Measurements from ENCODE around the gene SGTA. TPM values are rescaled to one million over a fixed set of nuclear protein-coding genes. Genes with fewer than 3 reads are reported as not detected.

Gene SGTA
- total and polyA plus RNA-seq, 12 donors: 28.2 to 104 (median 54.9) TPM

DNA sequence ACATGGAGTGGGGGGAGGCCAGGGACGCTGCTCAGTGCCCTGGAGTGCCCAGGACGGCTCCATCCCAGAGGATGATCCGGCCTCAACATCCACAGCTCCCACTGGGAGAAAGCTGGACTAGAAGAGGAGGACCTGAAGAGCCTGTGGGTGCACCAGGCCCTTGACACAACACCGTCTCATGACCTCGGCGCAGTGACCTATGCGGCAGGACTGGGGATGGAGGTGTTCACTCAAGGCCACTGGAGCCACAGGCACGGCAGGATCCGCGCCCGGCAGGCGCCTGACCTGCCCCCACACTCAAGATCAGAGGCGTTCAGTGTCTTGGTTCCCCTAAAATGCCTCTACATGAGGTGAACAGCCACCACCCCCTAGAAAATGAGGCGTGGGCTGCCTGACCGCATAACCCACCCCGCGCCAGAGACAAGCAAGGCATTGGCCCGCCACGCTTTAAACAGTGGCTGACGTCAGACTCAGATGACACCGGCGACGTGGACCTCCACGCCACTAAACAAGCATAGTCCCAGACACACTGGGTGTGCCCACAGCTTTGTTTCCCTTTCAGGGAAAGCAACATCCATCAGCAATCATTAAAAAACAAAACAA lies 8.0 kb downstream of the SGTA start:
- H3K9me3 ChIP-seq (replicated peaks in 1 of 3): no peaks in the 10 kb centered on the region
- intact Hi-C loops (cut with DNase I): no loop called here
- H3K4me1 ChIP-seq (replicated peaks in 1 of 2): peaks cover 11 to 40% of the 10 kb centered on the region in 2 donors

DNA sequence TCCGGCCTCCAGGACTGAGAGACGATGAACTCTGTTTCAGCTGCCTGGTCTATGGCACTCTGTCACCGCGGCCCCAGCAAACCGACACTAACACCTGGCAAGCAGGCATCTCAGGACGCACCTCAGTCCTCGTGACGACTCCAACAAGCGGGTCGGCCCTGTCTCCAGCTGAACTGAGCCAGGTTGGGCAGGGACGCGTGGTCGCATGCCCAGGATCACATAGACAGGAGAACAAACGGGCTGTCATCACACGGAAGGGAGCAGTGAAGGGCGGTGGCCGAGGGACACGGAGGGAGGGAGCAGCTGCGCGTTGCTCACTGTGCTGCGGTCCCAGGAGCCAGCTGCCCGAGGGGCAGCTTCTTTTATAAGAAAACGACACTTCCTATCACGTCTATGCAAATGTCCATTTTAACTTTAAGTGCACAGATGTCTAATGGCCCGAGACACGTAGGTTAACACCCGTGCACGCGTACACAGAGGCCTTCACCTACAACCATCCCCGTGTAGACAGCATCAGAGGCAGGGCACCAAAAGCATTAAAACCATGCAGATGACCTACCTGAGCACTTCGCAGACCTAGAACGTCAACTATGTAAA lies 8.9 kb downstream of the SGTA start:
- Histone ChIP-seq H3K36me3 (replicated peaks in 1 of 2) (no peaks in the 10 kb centered on the region), H3K27ac (peak overlapping the region in 2 of 5 donors; percentile 40 to 89), H3K27me3 (no peaks in the 10 kb centered on the region), H3K9me3 (replicated peaks in 1 of 3) (no peaks in the 10 kb centered on the region), H3K4me1 (replicated peaks in 1 of 2) (peaks cover 11 to 33% of the 10 kb centered on the region in 2 donors), H3K4me3 (no peak overlapping the region)
- DNase-seq: no peak
- 90 to 92% (median 92%) methylated on average over 19 to 32 of the region's 32 CpGs for WGBS, 4 donors
- TF ChIP-seq POLR2A (IDR thresholded peaks at IDR 0.05): no peak
- TF ChIP-seq, protein P1, sequence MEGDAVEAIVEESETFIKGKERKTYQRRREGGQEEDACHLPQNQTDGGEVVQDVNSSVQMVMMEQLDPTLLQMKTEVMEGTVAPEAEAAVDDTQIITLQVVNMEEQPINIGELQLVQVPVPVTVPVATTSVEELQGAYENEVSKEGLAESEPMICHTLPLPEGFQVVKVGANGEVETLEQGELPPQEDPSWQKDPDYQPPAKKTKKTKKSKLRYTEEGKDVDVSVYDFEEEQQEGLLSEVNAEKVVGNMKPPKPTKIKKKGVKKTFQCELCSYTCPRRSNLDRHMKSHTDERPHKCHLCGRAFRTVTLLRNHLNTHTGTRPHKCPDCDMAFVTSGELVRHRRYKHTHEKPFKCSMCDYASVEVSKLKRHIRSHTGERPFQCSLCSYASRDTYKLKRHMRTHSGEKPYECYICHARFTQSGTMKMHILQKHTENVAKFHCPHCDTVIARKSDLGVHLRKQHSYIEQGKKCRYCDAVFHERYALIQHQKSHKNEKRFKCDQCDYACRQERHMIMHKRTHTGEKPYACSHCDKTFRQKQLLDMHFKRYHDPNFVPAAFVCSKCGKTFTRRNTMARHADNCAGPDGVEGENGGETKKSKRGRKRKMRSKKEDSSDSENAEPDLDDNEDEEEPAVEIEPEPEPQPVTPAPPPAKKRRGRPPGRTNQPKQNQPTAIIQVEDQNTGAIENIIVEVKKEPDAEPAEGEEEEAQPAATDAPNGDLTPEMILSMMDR (IDR thresholded peaks at IDR 0.05): no peak
- intact Hi-C loops (cut with DNase I): no loop called here

More for the DNA sequence above, 8.0 kb downstream of the SGTA start:
- peak in 3 of 7 donors; percentile 18 to 42 (median 30) for DNase-seq
- H3K27me3 ChIP-seq: no peaks in the 10 kb centered on the region
- 72 to 82% (median 79%) methylated on average over 17 to 24 of the region's 24 CpGs for WGBS, 4 donors
- TF ChIP-seq POLR2A (IDR thresholded peaks at IDR 0.05): no peak
- TF ChIP-seq, protein P1 (IDR thresholded peaks at IDR 0.05): no peak
- H3K4me3 ChIP-seq: peak overlapping the region in 1 of 4 donors; percentile 24
- peak overlapping the region in 4 of 5 donors; percentile 40 to 89 (median 59) for H3K27ac ChIP-seq
- no peaks in the 10 kb centered on the region for H3K36me3 ChIP-seq (replicated peaks in 1 of 2)

DNA sequence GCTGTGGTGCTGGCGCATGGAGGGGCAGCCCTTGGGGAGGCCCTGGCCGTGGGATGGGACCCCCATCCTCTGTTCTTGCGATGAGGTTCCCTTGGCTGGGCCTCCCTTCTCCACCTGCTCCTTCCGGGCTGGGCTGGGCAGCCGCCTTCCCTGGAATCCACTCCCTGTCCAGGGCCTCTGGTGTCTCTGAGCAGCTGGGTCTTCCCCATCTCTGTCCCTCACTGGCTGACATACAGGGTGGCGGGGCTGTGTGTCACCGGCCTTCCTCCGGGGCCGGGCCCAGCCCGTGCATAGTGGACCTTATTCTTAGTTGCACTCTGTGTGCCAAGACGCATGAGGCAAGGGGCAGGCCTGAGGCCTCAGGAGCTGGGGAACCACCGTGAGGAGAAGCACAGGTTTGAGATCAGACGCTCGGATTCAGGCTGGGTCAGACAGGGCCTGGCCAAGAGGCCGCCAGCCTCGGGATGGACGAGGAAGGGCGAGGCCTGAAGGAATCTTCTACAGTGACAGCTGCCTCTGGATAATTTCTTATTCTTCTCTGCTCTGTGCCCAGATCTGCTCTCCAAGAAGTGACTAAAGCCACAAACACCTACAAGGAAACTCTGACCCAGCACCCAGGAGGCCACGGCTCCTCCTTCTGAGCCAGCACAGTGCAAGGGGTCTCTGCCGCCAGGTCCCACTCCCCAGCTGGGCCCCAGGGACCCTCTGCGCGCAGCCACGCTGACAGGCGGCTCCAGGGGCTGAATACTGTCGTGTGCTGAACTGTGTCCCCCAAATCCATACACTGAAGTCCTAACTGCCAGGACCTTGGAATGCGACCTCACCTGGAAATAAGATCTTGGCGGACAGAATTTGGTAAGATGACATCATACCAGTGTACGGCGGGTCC lies 11.0 kb downstream of the SGTA start:
- Histone ChIP-seq H3K27me3 (no peaks in the 10 kb centered on the region), H3K9me3 (replicated peaks in 1 of 3) (no peaks in the 10 kb centered on the region), H3K27ac (peak overlapping the region in 2 of 5 donors; percentile 32 to 89), H3K4me3 (no peak overlapping the region), H3K36me3 (replicated peaks in 1 of 2) (peaks cover 0 to 12% of the 10 kb centered on the region in 2 donors), H3K4me1 (replicated peaks in 1 of 2) (peaks cover 11 to 31% of the 10 kb centered on the region in 2 donors)
- intact Hi-C loops (cut with DNase I): no loop called here
- no peak for DNase-seq
- WGBS, 4 donors: 76 to 83% (median 77%) methylated on average over 21 to 29 of the region's 29 CpGs
- TF ChIP-seq POLR2A (IDR thresholded peaks at IDR 0.05): no peak
- TF ChIP-seq, protein P1 (IDR thresholded peaks at IDR 0.05): no peak
